ENCODE results near the gene UNKL.

UNKL gene, protein sequence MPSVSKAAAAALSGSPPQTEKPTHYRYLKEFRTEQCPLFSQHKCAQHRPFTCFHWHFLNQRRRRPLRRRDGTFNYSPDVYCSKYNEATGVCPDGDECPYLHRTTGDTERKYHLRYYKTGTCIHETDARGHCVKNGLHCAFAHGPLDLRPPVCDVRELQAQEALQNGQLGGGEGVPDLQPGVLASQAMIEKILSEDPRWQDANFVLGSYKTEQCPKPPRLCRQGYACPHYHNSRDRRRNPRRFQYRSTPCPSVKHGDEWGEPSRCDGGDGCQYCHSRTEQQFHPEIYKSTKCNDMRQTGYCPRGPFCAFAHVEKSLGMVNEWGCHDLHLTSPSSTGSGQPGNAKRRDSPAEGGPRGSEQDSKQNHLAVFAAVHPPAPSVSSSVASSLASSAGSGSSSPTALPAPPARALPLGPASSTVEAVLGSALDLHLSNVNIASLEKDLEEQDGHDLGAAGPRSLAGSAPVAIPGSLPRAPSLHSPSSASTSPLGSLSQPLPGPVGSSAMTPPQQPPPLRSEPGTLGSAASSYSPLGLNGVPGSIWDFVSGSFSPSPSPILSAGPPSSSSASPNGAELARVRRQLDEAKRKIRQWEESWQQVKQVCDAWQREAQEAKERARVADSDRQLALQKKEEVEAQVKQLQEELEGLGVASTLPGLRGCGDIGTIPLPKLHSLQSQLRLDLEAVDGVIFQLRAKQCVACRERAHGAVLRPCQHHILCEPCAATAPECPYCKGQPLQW

DNA sequence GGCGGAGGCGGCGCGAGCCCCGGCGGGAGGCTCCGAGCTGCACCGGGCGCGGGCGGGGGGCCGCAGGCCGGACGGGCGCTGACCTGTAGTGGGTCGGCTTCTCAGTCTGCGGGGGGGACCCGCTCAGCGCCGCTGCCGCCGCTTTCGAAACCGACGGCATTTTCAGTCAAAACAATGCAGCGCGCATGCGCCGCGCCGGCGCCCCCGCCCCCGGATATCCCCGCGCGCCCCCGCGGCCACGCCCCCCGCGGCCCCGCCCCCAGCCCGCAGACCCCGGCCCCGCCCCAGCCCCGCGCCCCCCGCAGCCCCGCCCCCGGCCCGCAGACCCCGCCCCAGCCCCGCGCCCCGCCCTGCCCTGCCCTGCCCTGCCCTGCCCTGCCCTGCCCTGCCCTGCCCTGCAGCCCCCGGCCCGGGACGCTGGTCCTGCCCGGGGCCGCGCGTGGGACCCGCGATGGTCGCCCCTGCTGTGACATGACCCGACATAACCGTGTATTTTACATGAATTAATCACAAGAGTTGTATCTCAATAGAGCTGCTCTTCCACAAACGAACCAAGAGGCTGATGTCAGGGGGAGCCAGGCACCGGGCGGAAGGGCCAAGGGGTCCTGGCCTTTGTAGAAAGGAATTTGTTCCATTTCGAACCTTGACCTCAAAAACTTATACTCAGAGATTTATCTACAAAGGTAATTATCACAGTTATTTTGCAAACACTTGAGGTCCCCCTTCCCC lies at the start of gene UNKL:
TSS of gene UNKL (minus strand) at position 173 of the 729 bp plus-strand sequence. CDS start at position 160, 13 bp downstream.
- DNase-seq = peak; percentile 90

GRCh38 chr16:1461146-1461545 lies 46.6 kb upstream of the UNKL start:
- DNase-seq = no peak

GRCh38 chr16:1460602-1461138 lies 46.2 kb upstream of the UNKL start:
- no peak for DNase-seq

DNA sequence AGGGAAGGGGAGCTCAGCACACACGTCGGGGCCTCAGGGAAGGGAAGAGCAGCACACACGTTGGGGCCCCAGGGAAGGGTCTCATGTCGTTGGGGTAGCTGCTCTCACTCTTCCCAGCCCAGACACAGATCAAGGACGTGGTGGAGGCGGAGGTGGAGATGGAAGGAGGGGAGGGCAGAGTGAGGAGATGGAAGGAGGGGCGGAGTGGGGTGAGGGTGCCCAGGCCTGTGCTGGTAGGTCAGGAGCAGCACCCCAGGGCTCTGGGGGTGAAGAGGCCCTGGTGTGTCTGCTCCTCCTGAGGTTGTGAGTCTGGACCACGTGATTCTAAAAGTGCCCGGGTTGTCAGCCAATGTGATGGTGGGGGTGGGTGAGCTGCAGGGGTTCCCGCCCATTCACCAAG lies 45.5 kb upstream of the UNKL start:
- no peak for DNase-seq

DNA sequence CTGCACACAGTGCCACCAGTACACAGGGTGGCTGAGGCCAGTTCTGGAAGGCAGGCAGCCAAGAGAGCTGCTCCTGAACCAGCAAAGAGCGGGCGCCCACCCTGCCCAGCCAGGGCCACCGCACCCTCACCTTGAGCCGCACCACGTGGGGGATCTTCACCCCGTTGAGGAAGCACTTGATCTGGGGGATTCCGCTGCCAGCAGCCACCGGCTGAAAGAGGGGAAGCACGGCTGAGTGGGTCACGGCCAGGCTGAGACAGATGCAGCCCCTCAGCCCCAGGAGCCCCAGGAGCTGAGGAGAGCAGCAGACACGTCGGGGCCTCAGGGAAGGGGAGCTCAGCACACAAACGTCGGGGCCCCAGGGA lies 44.5 kb upstream of the UNKL start:
- DNase-seq = no peak

DNA sequence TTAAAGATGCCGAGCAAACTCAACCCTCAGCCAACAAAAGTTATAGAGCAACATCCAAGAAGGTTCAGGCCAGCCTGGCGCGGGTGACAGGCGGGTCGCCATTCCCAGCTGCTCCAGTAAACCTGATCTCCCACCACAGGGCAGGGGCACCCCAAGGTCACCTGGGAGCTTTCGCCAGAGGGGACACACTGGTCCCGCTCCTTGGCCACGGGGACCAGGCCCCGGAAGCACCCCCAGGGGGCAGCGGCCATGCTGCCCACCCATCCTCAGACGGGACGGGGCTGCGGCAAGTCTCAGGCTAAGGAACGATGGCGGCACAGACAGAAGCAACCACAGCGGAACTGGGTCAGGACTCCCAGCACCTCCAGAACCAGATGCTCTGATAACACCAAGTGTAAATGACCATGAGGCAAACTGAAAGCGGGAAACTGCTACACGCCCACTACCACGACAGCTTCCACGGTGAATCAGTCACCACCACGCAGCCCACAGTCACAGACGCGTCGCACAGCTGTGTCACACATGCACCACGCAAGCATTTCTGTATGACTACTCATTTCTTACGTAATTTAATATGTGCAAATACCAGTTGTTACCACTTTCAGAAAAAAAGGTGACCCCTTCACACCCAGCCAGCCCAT lies 44.0 kb upstream of the UNKL start:
- no peak for DNase-seq

DNA sequence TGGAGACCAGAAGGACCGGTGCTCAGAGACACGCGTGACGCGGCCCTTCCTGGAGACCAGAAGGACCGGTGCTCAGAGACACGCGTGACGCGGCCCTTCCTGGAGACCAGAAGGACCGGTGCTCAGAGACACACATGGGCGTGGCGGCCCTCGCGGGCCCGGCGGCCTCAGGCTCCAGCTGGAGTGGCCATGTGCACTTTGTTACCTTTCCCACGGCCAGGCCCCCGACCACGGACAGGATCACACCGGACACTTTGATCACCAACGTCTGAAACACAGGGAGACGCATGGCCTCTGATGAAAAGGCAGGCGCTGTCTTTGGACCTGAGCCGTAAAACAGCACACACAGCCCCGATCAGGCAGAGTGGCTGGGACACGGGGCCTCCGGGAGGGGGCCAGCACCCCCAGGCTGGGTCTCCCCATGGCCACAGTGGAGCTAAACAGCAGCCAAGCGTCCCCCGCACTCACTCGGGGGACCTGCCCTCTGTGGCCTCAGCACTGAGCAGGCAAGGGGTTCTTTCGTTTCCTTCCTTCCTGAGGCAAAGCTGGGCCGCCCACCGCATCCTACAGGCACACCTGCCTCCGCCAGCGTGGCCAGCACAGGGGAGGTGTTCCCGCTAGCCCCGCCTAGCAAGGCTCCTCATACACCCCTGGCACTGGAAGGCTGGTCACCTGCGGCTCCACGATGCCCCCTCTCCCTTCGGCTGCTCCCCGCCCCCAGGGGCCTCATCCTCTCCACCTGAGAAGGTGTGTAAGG lies 43.2 kb upstream of the UNKL start:
- no peak for DNase-seq

GRCh38 chr16:1456951-1457350 lies 42.4 kb upstream of the UNKL start:
- DNase-seq = no peak

DNA sequence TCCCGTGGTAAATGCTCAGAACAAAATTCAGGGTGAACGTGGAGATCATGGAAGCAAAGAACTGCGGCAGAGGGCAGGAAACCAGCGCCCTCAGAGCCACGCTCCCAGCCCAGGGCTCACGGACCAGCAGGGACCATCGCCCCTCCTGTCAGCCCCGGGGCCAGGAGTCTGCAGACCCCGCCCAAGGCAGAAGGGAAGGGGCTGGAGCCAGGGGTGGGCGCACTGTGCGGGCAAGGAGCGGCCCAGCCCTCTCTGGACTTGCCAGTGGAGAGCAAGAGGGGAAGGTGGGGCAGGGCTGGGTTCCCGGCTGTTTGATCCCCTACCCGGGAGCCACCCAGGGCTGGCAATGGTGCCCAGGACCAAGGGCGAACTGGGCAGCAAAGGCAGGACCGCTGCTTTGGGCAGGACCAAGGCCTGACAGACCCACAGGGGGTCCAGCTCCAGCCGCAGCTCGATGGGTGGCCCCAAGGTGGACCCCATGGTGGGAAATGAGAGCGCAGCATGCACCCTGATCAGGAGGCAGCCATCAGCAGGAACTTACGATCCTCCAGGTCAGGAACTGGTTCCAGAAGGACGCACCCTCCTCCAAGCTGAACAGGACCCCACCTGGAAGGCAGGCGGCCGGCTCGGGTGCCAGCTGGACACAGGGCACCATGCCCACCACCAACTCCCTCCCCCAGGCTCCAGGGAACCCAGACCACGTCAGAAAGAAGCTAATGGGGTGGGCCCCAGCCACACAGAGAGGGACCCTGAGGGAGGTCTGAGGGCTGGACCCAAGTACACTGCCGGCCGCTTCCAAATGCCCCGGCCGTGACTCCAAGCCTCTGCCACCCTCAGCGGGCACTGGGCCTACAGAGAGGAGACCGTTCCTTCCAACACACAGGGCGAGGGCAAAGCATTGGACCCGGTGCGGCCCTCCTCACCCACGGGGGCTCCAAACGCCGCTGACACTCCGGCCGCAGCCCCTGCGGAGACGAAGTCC lies 41.0 kb upstream of the UNKL start:
- DNase-seq = no peak

GRCh38 chr16:1454561-1454960 lies 40.1 kb upstream of the UNKL start:
- no peak for DNase-seq

DNA sequence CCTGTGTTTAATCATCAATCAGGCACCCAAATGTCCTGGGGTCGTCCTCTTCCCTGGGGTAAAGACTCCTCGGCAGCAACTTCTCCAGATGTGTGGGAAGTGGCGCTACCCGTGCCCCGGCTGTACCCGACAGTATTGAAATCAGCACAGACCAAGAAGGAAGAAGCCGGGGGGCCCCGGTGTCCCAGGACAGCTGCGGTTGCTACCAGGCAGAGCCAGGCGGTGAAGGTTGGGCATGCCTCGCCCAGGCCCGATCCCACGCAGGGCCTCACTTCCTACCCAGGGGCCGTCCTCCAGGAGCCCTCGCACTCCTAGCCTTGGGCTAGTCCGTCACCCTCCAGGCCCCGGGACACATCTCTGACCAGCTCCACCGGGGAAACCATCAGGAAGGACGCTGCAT lies 38.8 kb upstream of the UNKL start:
- DNase-seq = no peak

DNA sequence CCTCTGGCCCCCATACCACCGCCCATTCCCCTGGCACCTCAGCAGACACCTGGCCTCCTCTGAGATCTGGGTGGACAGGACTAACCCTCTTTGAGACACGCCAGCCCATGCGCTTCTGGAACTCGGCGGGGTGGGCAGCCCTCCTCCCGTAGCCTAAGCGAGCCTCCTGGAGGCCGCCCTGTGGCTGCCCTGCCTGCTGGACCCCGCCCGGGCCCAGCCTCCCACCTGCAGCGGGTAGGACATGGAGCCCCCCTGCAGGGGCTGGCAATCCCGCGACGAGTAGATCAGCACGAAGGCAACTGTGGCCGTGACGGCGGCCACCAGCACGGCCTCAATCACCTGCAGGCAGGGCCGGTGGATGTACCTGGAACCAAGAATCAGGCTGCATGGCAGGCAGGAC lies 38.0 kb upstream of the UNKL start:
- no peak for DNase-seq

DNA sequence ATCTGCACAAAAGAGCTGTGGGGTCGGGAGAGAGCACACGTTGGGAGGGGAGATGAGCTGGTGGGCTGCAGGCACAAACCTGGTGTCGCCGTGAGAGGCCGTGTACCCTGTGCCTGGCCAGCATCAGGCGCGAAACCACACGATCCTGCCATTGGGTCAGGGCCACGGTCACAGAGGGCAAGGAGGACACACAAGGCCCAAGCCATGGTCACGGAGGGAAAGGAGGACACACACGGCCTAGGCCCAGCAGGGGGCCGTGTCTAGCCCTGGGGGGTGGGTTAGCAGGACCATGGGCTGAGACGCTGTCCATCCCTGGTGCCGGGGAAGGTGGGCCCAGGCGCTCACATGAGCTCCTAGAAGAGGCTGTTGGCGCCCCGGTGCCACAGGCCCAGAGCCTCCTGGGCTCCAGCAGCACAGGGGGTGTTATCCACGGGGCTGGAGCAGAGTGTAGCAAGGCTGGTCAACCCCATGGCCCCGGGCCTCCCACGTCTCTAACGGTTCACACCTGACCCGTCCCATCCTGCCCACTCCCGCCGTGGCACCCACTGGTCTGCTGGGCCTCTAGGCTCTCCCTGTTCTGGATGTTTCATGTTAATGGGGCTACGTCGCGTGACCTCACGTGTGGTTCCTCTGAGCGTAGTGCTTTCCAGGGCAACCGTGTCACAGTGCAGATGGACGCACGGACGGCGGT lies 37.3 kb upstream of the UNKL start:
- DNase-seq = no peak

GRCh38 chr16:1450841-1451240 lies 36.3 kb upstream of the UNKL start:
- no peak for DNase-seq

GRCh38 chr16:1450218-1450617 lies 35.7 kb upstream of the UNKL start:
- DNase-seq = no peak

DNA sequence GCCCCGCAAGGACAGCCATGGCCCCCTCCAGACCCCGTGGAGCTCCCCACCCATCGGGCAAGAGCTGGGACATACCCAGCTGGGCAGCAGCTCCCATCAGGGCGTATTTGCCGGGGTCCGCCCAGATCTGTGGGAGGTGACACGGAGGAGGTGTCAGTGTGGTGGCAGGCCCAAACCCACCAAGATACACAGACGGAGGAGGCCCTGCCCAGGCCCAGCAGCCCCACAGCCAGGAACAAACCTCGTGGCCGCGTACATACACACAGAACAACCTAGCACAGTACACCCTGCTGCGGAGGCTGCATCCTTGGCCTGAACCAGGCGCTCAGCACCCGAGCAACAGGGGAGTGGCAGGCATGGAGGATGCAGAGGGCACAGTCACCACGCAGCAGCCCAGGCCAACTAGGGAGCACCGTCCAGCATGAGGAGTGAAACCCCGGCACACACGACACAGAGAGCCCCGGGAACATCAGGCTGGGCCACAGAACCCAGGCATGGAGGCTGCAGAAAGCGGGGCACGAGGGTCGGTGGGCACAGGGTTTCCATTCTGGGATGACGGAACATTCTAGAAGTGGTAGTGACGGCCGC lies 34.8 kb upstream of the UNKL start:
- DNase-seq = no peak

GRCh38 chr16:1448536-1449116 lies 34.1 kb upstream of the UNKL start:
- no peak for DNase-seq

DNA sequence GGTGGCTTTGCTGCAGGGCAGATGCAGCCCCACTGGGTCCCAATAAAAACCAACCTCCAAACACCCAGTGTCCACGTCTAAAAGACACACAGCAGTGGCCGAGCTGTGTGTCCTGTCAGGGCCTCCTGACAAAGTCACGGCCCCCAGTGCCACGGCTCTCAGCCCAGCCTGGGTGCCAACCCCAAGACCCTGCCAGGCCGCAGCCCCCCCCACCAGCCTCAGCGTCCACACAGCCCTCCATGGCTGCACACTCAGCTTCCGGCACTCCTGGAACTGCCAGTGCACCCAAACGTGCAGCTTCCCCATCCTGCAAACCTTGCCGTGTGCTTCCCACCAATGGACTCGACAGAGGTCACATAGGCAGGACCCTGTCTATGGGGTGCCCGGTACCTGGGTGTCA lies 33.5 kb upstream of the UNKL start:
- DNase-seq = no peak

DNA sequence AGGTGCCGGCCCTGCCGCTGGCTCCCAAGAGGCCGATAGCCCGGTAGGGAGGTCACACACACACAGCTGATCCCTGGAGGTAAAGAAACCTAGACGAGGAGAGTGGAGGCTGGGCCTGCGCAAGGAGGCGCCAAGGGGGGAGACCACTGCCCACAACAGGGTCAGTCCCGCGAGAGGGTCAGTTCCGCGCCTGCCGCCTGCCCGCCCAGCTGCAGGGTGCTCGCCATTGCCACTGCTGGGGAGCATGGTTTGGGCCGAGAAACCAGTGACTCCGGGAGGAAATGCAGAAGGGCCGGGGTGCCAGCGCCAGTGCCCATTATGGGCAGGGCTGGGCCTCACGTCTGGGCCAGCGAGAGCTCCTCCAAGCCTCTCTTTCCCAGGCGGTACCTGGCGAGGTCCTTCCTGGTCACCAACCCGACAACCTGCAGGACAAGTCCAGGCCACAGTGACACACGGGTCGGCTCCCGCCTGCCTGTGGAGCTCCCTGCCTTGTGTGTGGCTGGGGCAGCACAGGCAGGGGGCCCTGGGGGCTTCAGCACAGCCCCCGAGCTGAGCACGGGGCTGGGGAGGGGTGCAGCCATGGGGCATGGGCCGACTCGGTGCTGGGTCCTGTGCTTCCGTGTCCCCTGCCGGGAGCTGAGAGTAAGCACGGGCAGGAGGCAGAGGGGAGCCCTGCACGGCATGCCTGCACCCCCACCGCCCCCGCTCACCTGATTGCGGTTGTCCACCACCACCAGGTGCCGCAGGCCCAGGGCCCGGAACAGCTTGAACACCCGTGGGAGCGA lies 32.0 kb upstream of the UNKL start:
- no peak for DNase-seq

All from RPMI8226 (cell line).